ENCODE data around the gene DCTPP1.
A peak's percentile ranks its signal among the peaks of the same experiment; 100 is the strongest.
"Not testable (repeated sequence)": the region's sequence is repeated elsewhere in the genome, so short reads cannot be mapped to it uniquely, and the experiment has no call there.

DCTPP1 gene

GRCh38 chr16:30409125-30410060, 20.4 kb downstream of the DCTPP1 start:
- no peak for DNase-seq

GRCh38 chr16:30407804-30408534, 21.9 kb downstream of the DCTPP1 start:
- DNase-seq: no peak

- DNase-seq: no peak
Observed at GRCh38 chr16:30407102-30407803, 22.6 kb downstream of the DCTPP1 start, which contains the start of gene ZNF771. TSS of gene ZNF771 (plus strand) at chr16:30407606. CDS start at chr16:30408054, 448 bp downstream.

GRCh38 chr16:30406795-30407101, 23.1 kb downstream of the DCTPP1 start:
- no peak for DNase-seq

- DNase-seq: no peak
Observed at GRCh38 chr16:30401768-30402425, 27.9 kb downstream of the DCTPP1 start.

- no peak for DNase-seq
Observed at GRCh38 chr16:30399435-30400186, 30.2 kb downstream of the DCTPP1 start.

GRCh38 chr16:30398661-30399434, 31.0 kb downstream of the DCTPP1 start:
- DNase-seq: no peak

- DNase-seq: no peak
Observed at GRCh38 chr16:30397776-30398660, 31.8 kb downstream of the DCTPP1 start.

- no peak for DNase-seq
Observed at GRCh38 chr16:30397056-30397455, 32.8 kb downstream of the DCTPP1 start.

GRCh38 chr16:30396627-30397026, 33.2 kb downstream of the DCTPP1 start:
- DNase-seq: not testable (repeated sequence)

GRCh38 chr16:30395992-30396585, 33.7 kb downstream of the DCTPP1 start:
- no peak for DNase-seq

- DNase-seq: peak; percentile 60
Observed at GRCh38 chr16:30395155-30395991, 34.5 kb downstream of the DCTPP1 start, which contains the start of gene ZNF48. TSS of gene ZNF48 (plus strand) at chr16:30395420. CDS start at chr16:30395795, 375 bp downstream.

GRCh38 chr16:30394592-30395154, 35.2 kb downstream of the DCTPP1 start:
- no peak for DNase-seq

GRCh38 chr16:30383521-30383920, 46.3 kb downstream of the DCTPP1 start:
- DNase-seq: no peak

- no peak for DNase-seq
Observed at GRCh38 chr16:30382111-30382881, 47.5 kb downstream of the DCTPP1 start, which contains the start of gene SEPTIN1. TSS of gene SEPTIN1 (minus strand) at chr16:30382561. CDS start at chr16:30382542, 19 bp downstream.

- DNase-seq: no peak
Observed at GRCh38 chr16:30381291-30382041, 48.4 kb downstream of the DCTPP1 start.

GRCh38 chr16:30380803-30381208, 49.0 kb downstream of the DCTPP1 start:
- DNase-seq: no peak
